ENCODE measurements around the gene PNP. TPM values are rescaled to one million over a fixed set of nuclear protein-coding genes. Genes with fewer than 3 reads are reported as not detected.

Gene PNP
- total RNA-seq (69.2 and 81.2 TPM in 2 replicates), polyA plus RNA-seq (51.0 and 60.4 TPM in 2 replicates)

- Histone ChIP-seq H2AFZ (peak within 1 kb of the TSS; percentile 55), H4K20me1 (ENCODE audit: insufficient read depth, poor library complexity, severe bottlenecking) (no peaks in the 10 kb centered on the region), H3K4me3 (peak within 1 kb of the TSS; percentile 65), H3K9me2 (replicated peaks; ENCODE audit: insufficient read depth) (no peaks in the 10 kb centered on the region), H3K27ac (peak within 1 kb of the TSS; percentile 89), H3K79me2 (peaks cover 31% of the 10 kb centered on the region), H3K36me3 (replicated peaks; ENCODE audit: insufficient read depth, low read depth) (no peaks in the 10 kb centered on the region), H3K9me3 (ENCODE audit: low read depth) (no peaks in the 10 kb centered on the region), H3K27me3 (no peaks in the 10 kb centered on the region), H3K4me2 (peak within 1 kb of the TSS; percentile 94), H3K4me1 (ENCODE audit: insufficient read depth) (peaks cover 9% of the 10 kb centered on the region)
- DNase-seq (ENCODE audit: low spot score), result peak; percentile 90
- WGBS (ENCODE audit: low lambda C conversion rate, missing lambda C conversion rate), result 2% methylated on average over 39 of the region's 40 CpGs
- TF ChIP-seq EZH2 (IDR thresholded peaks at IDR 0.05; ENCODE audit: borderline replicate concordance) (no peak), EZH2phosphoT487 (IDR thresholded peaks at IDR 0.05; ENCODE audit: low read depth, severe bottlenecking, unreplicated experiment) (no peak), CTCF (IDR thresholded peaks at IDR 0.05; ENCODE audit: poor library complexity) (no peak)
Measured at GRCh38 chr14:20469242-20469889, at the start of gene PNP. Gene PNP, plus strand, starts transcription at chr14:20469406. Its CDS starts 119 bp downstream, at chr14:20469525.

GRCh38 chr14:20419419-20419818 lies 49.8 kb upstream of the PNP start:
- no peak overlapping the region for H3K4me2 ChIP-seq

DNA sequence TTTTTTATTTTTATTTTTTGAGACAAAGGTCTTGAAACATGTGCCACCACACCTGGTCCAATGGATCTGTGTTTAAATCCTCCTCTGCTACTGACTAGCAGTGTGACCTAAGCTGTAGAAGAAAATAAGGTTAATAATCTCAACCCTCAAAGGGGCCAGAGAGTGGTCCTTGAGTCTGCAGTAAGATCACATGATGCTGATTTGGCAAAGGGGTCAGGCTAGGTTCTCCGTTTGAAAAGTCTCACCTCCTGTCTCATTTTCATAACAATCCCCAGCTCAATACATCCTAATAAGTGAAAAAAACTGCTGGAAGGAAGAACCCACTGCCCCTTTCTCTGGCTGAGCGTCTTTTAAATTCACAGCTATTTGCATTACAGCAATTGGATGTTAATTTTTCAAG lies 47.9 kb upstream of the PNP start:
- H2AFZ ChIP-seq, result no peak overlapping the region
- H3K4me1 ChIP-seq (ENCODE audit: insufficient read depth), result peaks cover 15% of the 10 kb centered on the region

More at GRCh38 chr14:20419419-20419818, 49.8 kb upstream of the PNP start:
- H3K9me3 ChIP-seq (ENCODE audit: low read depth), result no peaks in the 10 kb centered on the region
- peak overlapping the region; percentile 93 for H3K27ac ChIP-seq
- H3K36me3 ChIP-seq (replicated peaks; ENCODE audit: insufficient read depth, low read depth), result no peaks in the 10 kb centered on the region
- no peaks in the 10 kb centered on the region for H3K27me3 ChIP-seq
- WGBS (ENCODE audit: low lambda C conversion rate, missing lambda C conversion rate), result 95% methylated on average over 1 of the region's 1 CpG
- H3K79me2 ChIP-seq, result no peaks in the 10 kb centered on the region
- TF ChIP-seq EZH2phosphoT487 (IDR thresholded peaks at IDR 0.05; ENCODE audit: low read depth, severe bottlenecking, unreplicated experiment), result no peak
- TF ChIP-seq CTCF (IDR thresholded peaks at IDR 0.05; ENCODE audit: poor library complexity), result no peak
- no peak for TF ChIP-seq EZH2 (IDR thresholded peaks at IDR 0.05; ENCODE audit: borderline replicate concordance)
- H4K20me1 ChIP-seq (ENCODE audit: insufficient read depth, poor library complexity, severe bottlenecking), result no peaks in the 10 kb centered on the region
- H3K4me1 ChIP-seq (ENCODE audit: insufficient read depth), result peaks cover 10% of the 10 kb centered on the region
- DNase-seq (ENCODE audit: low spot score), result no peak
- no peaks in the 10 kb centered on the region for H3K9me2 ChIP-seq (replicated peaks; ENCODE audit: insufficient read depth)
- no peak overlapping the region for H3K4me3 ChIP-seq
- no peak overlapping the region for H2AFZ ChIP-seq

More for the DNA sequence above, 47.9 kb upstream of the PNP start:
- no peaks in the 10 kb centered on the region for H3K27me3 ChIP-seq
- H3K27ac ChIP-seq, result no peak overlapping the region
- H4K20me1 ChIP-seq (ENCODE audit: insufficient read depth, poor library complexity, severe bottlenecking), result no peaks in the 10 kb centered on the region
- no peak for TF ChIP-seq EZH2phosphoT487 (IDR thresholded peaks at IDR 0.05; ENCODE audit: low read depth, severe bottlenecking, unreplicated experiment)
- TF ChIP-seq CTCF (IDR thresholded peaks at IDR 0.05; ENCODE audit: poor library complexity), result no peak
- TF ChIP-seq EZH2 (IDR thresholded peaks at IDR 0.05; ENCODE audit: borderline replicate concordance), result no peak
- WGBS (ENCODE audit: low lambda C conversion rate, missing lambda C conversion rate), result 50% methylated on average over 2 of the region's 2 CpGs
- no peaks in the 10 kb centered on the region for H3K9me2 ChIP-seq (replicated peaks; ENCODE audit: insufficient read depth)
- no peak overlapping the region for H3K4me3 ChIP-seq
- H3K36me3 ChIP-seq (replicated peaks; ENCODE audit: insufficient read depth, low read depth), result no peaks in the 10 kb centered on the region
- no peak for DNase-seq (ENCODE audit: low spot score)
- no peaks in the 10 kb centered on the region for H3K79me2 ChIP-seq
- H3K4me2 ChIP-seq, result no peak overlapping the region
- no peaks in the 10 kb centered on the region for H3K9me3 ChIP-seq (ENCODE audit: low read depth)
